ENCODE data around the gene SIX2. TPM values are rescaled to one million over a fixed set of nuclear protein-coding genes. Genes with fewer than 3 reads are reported as not detected.

Gene SIX2
- 0.17 TPM in 1 of 2 replicates, not detected in the other for total RNA-seq

DNA sequence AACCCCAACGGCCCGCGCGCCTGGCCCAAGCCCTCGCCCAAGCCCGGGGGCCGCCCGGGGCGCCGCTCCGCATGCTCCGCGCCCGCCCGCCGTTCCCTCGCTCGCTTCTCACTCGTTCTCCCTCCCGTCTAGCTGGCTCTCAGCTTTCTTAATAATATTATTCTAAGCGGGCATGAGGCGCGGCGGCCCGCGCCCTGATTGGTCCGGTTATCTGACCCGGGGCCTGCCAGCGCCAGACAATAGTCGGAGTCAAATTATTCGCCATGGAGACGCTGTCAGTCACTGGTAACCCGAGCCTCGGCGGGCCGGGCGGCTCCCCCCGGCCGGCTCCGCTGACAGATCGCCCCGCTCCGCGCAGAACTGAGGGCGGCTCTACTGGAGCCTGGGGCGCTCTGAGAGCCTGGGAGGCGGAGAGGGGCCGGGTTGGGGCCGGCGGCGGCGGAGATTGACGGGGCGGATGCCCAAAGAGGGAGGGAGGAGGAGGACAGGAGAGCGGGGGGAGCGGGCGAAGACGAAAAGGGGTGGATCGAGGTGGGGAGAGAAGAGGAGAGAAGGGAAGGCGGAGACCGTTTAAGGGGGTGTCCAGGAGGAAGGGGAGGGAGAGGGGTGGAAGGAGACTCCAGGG is at the start of gene SIX2:
Gene SIX2, minus strand, starts transcription at position 150 of the 625 bp plus-strand sequence. CDS start 342 bp downstream, outside the sequence.

Other genes starting within 250 kb of the SIX2 start
- gene SIX3, start 67.8 kb downstream of the SIX2 start, total RNA-seq = not detected in 2 replicates